HepG2 (cell line): ENCODE data around the gene MT1G. TPM values are rescaled to one million over a fixed set of nuclear protein-coding genes. Genes with fewer than 3 reads are reported as not detected.

Experiments
- ATAC-seq: fragments of 200-7000 bp; cut with Tn5 transposase; 3 replicates; pipeline ENCODE4 v1.9.1; 2020; ENCODE audit warnings: mild to moderate bottlenecking, moderate library complexity
- BruUV-seq: library from RNA; stranded (reverse); fragments of 400-500 nt; replicated peaks from 2 replicates; lab custom pipeline; 2021; lab: Mats Ljungman, UMichigan
- CTCF ChIA-PET: fragments of 300-600 bp; formaldehyde crosslinking; extraction: SDS; loops from one replicate; lab custom pipeline; 2021; ENCODE audit warnings: low total read pairs, inconsistent platforms, low intra/inter-chr PET ratio; lab: Yijun Ruan, JAX
- POLR2A ChIA-PET: fragments of 350-600 bp; sonication (Branson Sonifier 250); formaldehyde crosslinking; loops from one replicate; lab custom pipeline; 2020; ENCODE audit warnings: antibody characterized with exemption, inconsistent platforms; lab: Yijun Ruan, JAX
- DNase-seq: peaks from one replicate; pipeline ENCODE4 v3.0.0-alpha.2; 2015; ENCODE audit warnings: low spot score
- FAIRE-seq: peaks from 3 replicates; lab custom pipeline; 2011; peaks lifted over from hg19 to GRCh38; lab: Jason Lieb, UNC
- H2AFZ ChIP-seq: one replicate; pipeline ENCODE4 v1.6.1; 2011; ENCODE audit warnings: low read length, inconsistent platforms
- H3K27ac ChIP-seq: fragments of 300-600 bp; 3 replicates; pipeline ENCODE4 v1.8.0; 2011; ENCODE audit warnings: mixed run types, mild to moderate bottlenecking, mixed read lengths, low read length, inconsistent platforms; ENCODE audit not compliant: insufficient read depth; ENCODE audit errors: extremely low read length
- H3K27me3 ChIP-seq, 2 experiments: fragments of 200-600 bp in 1 of 2; 2 replicates in 1 of 2; 3 replicates in 1 of 2; pipeline versions ENCODE4 v1.6.0 to v1.8.0; 2011; ENCODE audit warnings: low read length in 2 of 2, mild to moderate bottlenecking in 2 of 2, moderate library complexity in 2 of 2, inconsistent platforms in 1 of 2; ENCODE audit not compliant: insufficient read depth in 2 of 2, control insufficient read depth in 1 of 2
- H3K36me3 ChIP-seq, 2 experiments: fragments of 200-600 bp in 1 of 2; replicated peaks in 1 of 2; 2 replicates in 1 of 2; 3 replicates in 1 of 2; pipeline versions ENCODE4 v1.5.1 to v1.8.0; 2011; ENCODE audit warnings: low read length in 2 of 2, inconsistent platforms in 1 of 2; ENCODE audit not compliant: insufficient read depth in 2 of 2, control insufficient read depth in 1 of 2
- H3K4me1 ChIP-seq: 2 replicates; pipeline ENCODE4 v1.5.1; 2012; ENCODE audit warnings: low read length, inconsistent platforms; ENCODE audit not compliant: insufficient read depth
- H3K4me2 ChIP-seq: 2 replicates; pipeline ENCODE4 v1.6.0; 2011; ENCODE audit warnings: low read depth, low read length, inconsistent platforms
- H3K4me3 ChIP-seq, 3 experiments: fragments of 200-600 bp in 1 of 3; sonication (generic), shearing (Covaris generic) in 1 of 3; replicated peaks in 1 of 3; 2 replicates each; pipeline ENCODE4 v1.5.1; 2011 to 2016; ENCODE audit warnings: low read length in 3 of 3, inconsistent platforms in 2 of 3, low read depth in 2 of 3, mild to moderate bottlenecking in 2 of 3, control low read depth in 1 of 3, mixed read lengths in 1 of 3; ENCODE audit not compliant: insufficient read depth in 1 of 3
- H3K79me2 ChIP-seq: one replicate; pipeline ENCODE4 v1.6.1; 2011; ENCODE audit warnings: low read length, inconsistent platforms; ENCODE audit not compliant: insufficient read depth
- H3K9ac ChIP-seq: 2 replicates; pipeline ENCODE4 v1.6.0; 2011; ENCODE audit warnings: mild to moderate bottlenecking, low read depth, low read length, inconsistent platforms; ENCODE audit not compliant: insufficient read depth
- H3K9me3 ChIP-seq: 2 replicates; pipeline ENCODE4 v1.5.1; 2012; ENCODE audit warnings: mild to moderate bottlenecking, low read length
- H4K20me1 ChIP-seq: 2 replicates; pipeline ENCODE4 v1.6.0; 2011; ENCODE audit warnings: inconsistent platforms, mild to moderate bottlenecking, low read length, moderate library complexity; ENCODE audit not compliant: insufficient read depth
- FLYWCH1 ChIP-seq: sonication (generic); formaldehyde crosslinking; IDR thresholded peaks from 2 replicates; pipeline ENCODE4 v1.8.1; 2023; ENCODE audit warnings: mild to moderate bottlenecking, missing genetic modification reagents
- GFI1 ChIP-seq: sonication (generic); formaldehyde crosslinking; IDR thresholded peaks from 2 replicates; pipeline ENCODE4 v1.5.0; 2020; ENCODE audit warnings: missing genetic modification reagents, mild to moderate bottlenecking, borderline replicate concordance
- HHEX ChIP-seq: IDR thresholded peaks from 2 replicates; pipeline ENCODE4 v1.6.1; 2016; ENCODE audit warnings: control low read depth
- HNRNPL ChIP-seq: fragments of 200-400 bp; formaldehyde crosslinking; IDR thresholded peaks from 2 replicates; pipeline ENCODE4 v1.6.1; 2017; ENCODE audit warnings: mild to moderate bottlenecking, low read depth, low read length
- ISL2 ChIP-seq: sonication (generic); formaldehyde crosslinking; IDR thresholded peaks from 2 replicates; pipeline ENCODE4 v1.5.0; 2020; ENCODE audit warnings: missing genetic modification reagents
- SRSF1 ChIP-seq: fragments of 200-400 bp; formaldehyde crosslinking; optimal IDR thresholded peaks from 2 replicates; pipeline ENCODE3; 2017; ENCODE audit warnings: mild to moderate bottlenecking, low read depth, low read length, moderate library complexity
- SRSF9 ChIP-seq: fragments of 200-400 bp; formaldehyde crosslinking; IDR thresholded peaks from 2 replicates; pipeline ENCODE4 v1.6.1; 2018; ENCODE audit warnings: borderline replicate concordance, mild to moderate bottlenecking, low read depth, low read length; ENCODE audit not compliant: insufficient read depth, poor library complexity, severe bottlenecking
- TAF1 ChIP-seq: sonication (generic); formaldehyde crosslinking; IDR thresholded peaks from 2 replicates; pipeline ENCODE4 v1.4.0; 2020; ENCODE audit warnings: missing genetic modification reagents
- ZKSCAN1 ChIP-seq: fragments of 150-350 bp; IDR thresholded peaks from 2 replicates; pipeline ENCODE4 v1.6.1; 2014; ENCODE audit warnings: low read length
- ZNF207 ChIP-seq: fragments of 450-650 bp; IDR thresholded peaks from 2 replicates; pipeline ENCODE4 v1.6.1; 2016; ENCODE audit warnings: antibody characterized with exemption, borderline replicate concordance
- ZNF335 ChIP-seq: sonication (generic); formaldehyde crosslinking; IDR thresholded peaks from 2 replicates; pipeline ENCODE4 v1.4.0; 2020; ENCODE audit warnings: missing genetic modification reagents
- ZNF746 ChIP-seq: sonication (generic); formaldehyde crosslinking; IDR thresholded peaks from 2 replicates; pipeline ENCODE4 v1.8.0; 2022; ENCODE audit warnings: mild to moderate bottlenecking, missing genetic modification reagents
- ZNF878 ChIP-seq: sonication (generic); formaldehyde crosslinking; IDR thresholded peaks from 2 replicates; pipeline ENCODE4 v1.8.1; 2023; ENCODE audit warnings: mild to moderate bottlenecking, missing genetic modification reagents, moderate library complexity
- WGBS: methylation state at CpG from one replicate; pipeline ENCODE4 v1.1.6; 2017; ENCODE audit warnings: low lambda C conversion rate; 5-methylcytosine and 5-hydroxymethylcytosine counted together
- in situ Hi-C: cut with HindIII; loops from 2 replicates; pipeline ENCODE4 v1.10.0; 2017; ENCODE audit warnings: low pct_unique_long_range_greater_than_20kb; ENCODE audit not compliant: extremely low pct_ligation_motif_present
- intact Hi-C: fragments of 100-400 bp; cut with micrococcal nuclease; formaldehyde crosslinking; loops from one replicate; pipeline ENCODE4 v1.10.0; 2022; ENCODE audit not compliant: unreplicated experiment
- polyA plus RNA-seq, 8 experiments: library from polyadenylated mRNA; depleted of rRNA in 3 of 8; stranded (reverse) in 7 of 8; unstranded in 1 of 8; fragments of >200 nt; fragmentation: Illumina TruSeq in 4 of 8; extraction: Trizol in 4 of 8; gene quantifications; 2 replicates each; pipeline versions ENCODE4 v1.2.1 to v1.2.3, GENCODE V29; 2011 to 2016; ENCODE audit warnings: low read depth in 4 of 8, missing spikeins in 1 of 8, mixed read lengths in 1 of 8; ENCODE audit not compliant: insufficient read depth in 1 of 8
- total RNA-seq, 5 experiments: library from RNA; depleted of rRNA; stranded (reverse); fragments of >200 nt; fragmentation: Illumina TruSeq; extraction: Trizol; gene quantifications; 2 replicates each; pipeline ENCODE4 v1.2.3, GENCODE V29; 2016; ENCODE audit warnings: low read depth in 1 of 5
- TF ChIP-seq, protein P1 (sequence below): sonication (generic); formaldehyde crosslinking; IDR thresholded peaks from 2 replicates; pipeline ENCODE4 v1.5.1; 2020; ENCODE audit warnings: mild to moderate bottlenecking, missing genetic modification reagents, borderline replicate concordance
- TF ChIP-seq, protein P2 (sequence below): sonication (generic); formaldehyde crosslinking; IDR thresholded peaks from 2 replicates; pipeline ENCODE4 v1.8.0; 2022; ENCODE audit warnings: mild to moderate bottlenecking, missing genetic modification reagents

Gene MT1G
- total and polyA plus RNA-seq, 2 of the 13 experiments (the other 11 are each of a cell fraction or from before 2014, with no cell fraction given), result 3.6 to 377 TPM

GRCh38 chr16:56670620-56670934 is 2.7 kb upstream of the MT1G start:
- no peak for FAIRE-seq
- Histone ChIP-seq H3K4me3 (no peak overlapping the region), H3K27ac (no peak overlapping the region), H3K4me1 (peaks cover 27% of the 10 kb centered on the region), H2AFZ (no peak overlapping the region), H3K9ac (no peak overlapping the region)
- WGBS, result 30% methylated on average over 2 of the region's 2 CpGs
- CTCF ChIA-PET, result no interaction called here
- no TSS peak for BruUV-seq
- TF ChIP-seq ZNF207 (no peak), GFI1 (no peak), ZNF878 (CRISPR knock-in tag) (no peak), ZNF746 (CRISPR knock-in tag) (no peak), ZKSCAN1 (no peak), HHEX (no peak), ISL2 (no peak), ZNF335 (CRISPR knock-in tag) (no peak), SRSF9 (no peak), FLYWCH1 (CRISPR knock-in tag) (no peak), TAF1 (CRISPR knock-in tag) (no peak), SRSF1 (no peak), HNRNPL (no peak)
- TF ChIP-seq, protein P1, sequence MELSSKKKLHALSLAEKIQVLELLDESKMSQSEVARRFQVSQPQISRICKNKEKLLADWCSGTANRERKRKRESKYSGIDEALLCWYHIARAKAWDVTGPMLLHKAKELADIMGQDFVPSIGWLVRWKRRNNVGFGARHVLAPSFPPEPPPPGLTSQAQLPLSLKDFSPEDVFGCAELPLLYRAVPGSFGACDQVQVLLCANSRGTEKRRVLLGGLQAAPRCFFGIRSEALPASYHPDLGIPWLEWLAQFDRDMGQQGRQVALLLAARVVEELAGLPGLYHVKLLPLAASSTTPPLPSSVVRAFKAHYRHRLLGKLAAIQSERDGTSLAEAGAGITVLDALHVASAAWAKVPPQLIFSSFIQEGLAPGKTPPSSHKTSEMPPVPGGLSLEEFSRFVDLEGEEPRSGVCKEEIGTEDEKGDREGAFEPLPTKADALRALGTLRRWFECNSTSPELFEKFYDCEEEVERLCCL (CRISPR knock-in tag), result no peak
- TF ChIP-seq, protein P2, sequence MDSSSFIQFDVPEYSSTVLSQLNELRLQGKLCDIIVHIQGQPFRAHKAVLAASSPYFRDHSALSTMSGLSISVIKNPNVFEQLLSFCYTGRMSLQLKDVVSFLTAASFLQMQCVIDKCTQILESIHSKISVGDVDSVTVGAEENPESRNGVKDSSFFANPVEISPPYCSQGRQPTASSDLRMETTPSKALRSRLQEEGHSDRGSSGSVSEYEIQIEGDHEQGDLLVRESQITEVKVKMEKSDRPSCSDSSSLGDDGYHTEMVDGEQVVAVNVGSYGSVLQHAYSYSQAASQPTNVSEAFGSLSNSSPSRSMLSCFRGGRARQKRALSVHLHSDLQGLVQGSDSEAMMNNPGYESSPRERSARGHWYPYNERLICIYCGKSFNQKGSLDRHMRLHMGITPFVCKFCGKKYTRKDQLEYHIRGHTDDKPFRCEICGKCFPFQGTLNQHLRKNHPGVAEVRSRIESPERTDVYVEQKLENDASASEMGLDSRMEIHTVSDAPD (CRISPR knock-in tag), result no peak
- TF ChIP-seq, all 625 proteins: peak for 0
- no peaks in the 10 kb centered on the region for H3K79me2 ChIP-seq
- no peak overlapping the region for H3K4me2 ChIP-seq
- in situ Hi-C loops, result no loop called here
- H3K9me3 ChIP-seq, result no peaks in the 10 kb centered on the region
- no peaks in the 10 kb centered on the region for H3K36me3 ChIP-seq
- DNase-seq (no peak), ATAC-seq (no peak)
- H3K27me3 ChIP-seq, result peaks cover 7 to 48% of the 10 kb centered on the region in 2 experiments
- intact Hi-C loops, result loop anchor here (5.0 kb wide), 1 partner anchor 192 kb away; no protein-coding TSS in a partner anchor
- H4K20me1 ChIP-seq, result no peaks in the 10 kb centered on the region
- POLR2A ChIA-PET, result interaction anchor here (1.1 kb wide), 1 partner anchor 45 kb away, joined by 3 read pairs; the partner anchor contains the start of gene MT1E
